Measurements from ENCODE around the gene PDE7B. TPM values are rescaled to one million over a fixed set of nuclear protein-coding genes. Genes with fewer than 3 reads are reported as not detected.
A peak's percentile ranks its signal among the peaks of the same experiment; 100 is the strongest.

The PDE7B gene
- total and polyA plus RNA-seq, 2 of the 13 experiments (the other 11 are each of a cell fraction or from before 2014, with no cell fraction given) = not detected

- Histone ChIP-seq H3K27ac (ENCODE audit: extremely low read length, insufficient read depth, low read length) (no peak overlapping the region), H3K4me2 (ENCODE audit: low read depth, low read length) (no peak overlapping the region), H3K27me3 (ENCODE audit: control insufficient read depth in 1 of 2, insufficient read depth in 2 of 2, low read length in 2 of 2) (no peaks in the 10 kb centered on the region), H3K9me3 (ENCODE audit: low read length) (no peaks in the 10 kb centered on the region), H3K4me1 (ENCODE audit: insufficient read depth, low read length) (peaks cover 8% of the 10 kb centered on the region), H3K79me2 (ENCODE audit: insufficient read depth, low read length) (no peaks in the 10 kb centered on the region), H3K9ac (ENCODE audit: insufficient read depth, low read depth, low read length) (no peak overlapping the region), H3K4me3 (replicated peaks in 1 of 3; ENCODE audit: insufficient read depth in 1 of 3, low read depth in 2 of 3, low read length in 3 of 3) (no peak overlapping the region), H3K36me3 (replicated peaks in 1 of 2; ENCODE audit: control insufficient read depth in 1 of 2, insufficient read depth in 2 of 2, low read length in 2 of 2) (no peaks in the 10 kb centered on the region), H2AFZ (ENCODE audit: low read length) (no peak overlapping the region), H4K20me1 (ENCODE audit: insufficient read depth, low read length) (no peaks in the 10 kb centered on the region)
- no peak for TF ChIP-seq ZNF543 (CRISPR knock-in tag; IDR thresholded peaks at IDR 0.05)
- TF ChIP-seq ZNF282 (IDR thresholded peaks at IDR 0.05; ENCODE audit: partially characterized antibody) = no peak
- TF ChIP-seq TFDP1 (CRISPR knock-in tag; IDR thresholded peaks at IDR 0.05; ENCODE audit: borderline replicate concordance) = no peak
- WGBS (ENCODE audit: low lambda C conversion rate) = 43% methylated on average over 6 of the region's 6 CpGs
- CTCF ChIA-PET (ENCODE audit: low intra/inter-chr PET ratio, low total read pairs) = no interaction called here
- POLR2A ChIA-PET = no interaction called here
- intact Hi-C loops (cut with micrococcal nuclease; ENCODE audit: unreplicated experiment) (no loop called here), in situ Hi-C loops (cut with HindIII; ENCODE audit: extremely low pct_ligation_motif_present, low pct_unique_long_range_greater_than_20kb) (no loop called here)
- no peak for FAIRE-seq
- BruUV-seq (replicated peaks) = no TSS peak
- DNase-seq (ENCODE audit: low spot score) = no peak
- ATAC-seq = no peak
Measured at GRCh38 chr6:135813401-135813800, 38.1 kb upstream of the PDE7B start.

- ATAC-seq = peak; percentile 91
- FAIRE-seq = no peak
- Histone ChIP-seq H3K27me3 (ENCODE audit: control insufficient read depth in 1 of 2, insufficient read depth in 2 of 2, low read length in 2 of 2) (no peaks in the 10 kb centered on the region), H3K4me3 (replicated peaks in 1 of 3; ENCODE audit: insufficient read depth in 1 of 3, low read depth in 2 of 3, low read length in 3 of 3) (no peak overlapping the region), H3K9ac (ENCODE audit: insufficient read depth, low read depth, low read length) (no peak overlapping the region), H3K4me2 (ENCODE audit: low read depth, low read length) (peak overlapping the region; percentile 8; the same call in 1 of the 2 replicates), H3K9me3 (ENCODE audit: low read length) (no peaks in the 10 kb centered on the region), H3K36me3 (replicated peaks in 1 of 2; ENCODE audit: control insufficient read depth in 1 of 2, insufficient read depth in 2 of 2, low read length in 2 of 2) (no peaks in the 10 kb centered on the region), H3K79me2 (ENCODE audit: insufficient read depth, low read length) (no peaks in the 10 kb centered on the region), H3K4me1 (ENCODE audit: insufficient read depth, low read length) (peaks cover 8% of the 10 kb centered on the region), H2AFZ (ENCODE audit: low read length) (no peak overlapping the region), H3K27ac (ENCODE audit: extremely low read length, insufficient read depth, low read length) (no peak overlapping the region), H4K20me1 (ENCODE audit: insufficient read depth, low read length) (no peaks in the 10 kb centered on the region)
- in situ Hi-C loops (cut with HindIII; ENCODE audit: extremely low pct_ligation_motif_present, low pct_unique_long_range_greater_than_20kb) = no loop called here
- BruUV-seq (replicated peaks) = no TSS peak
- ChIA-PET POLR2A (no interaction called here), CTCF (ENCODE audit: low intra/inter-chr PET ratio, low total read pairs) (no interaction called here)
- 13% methylated on average over 4 of the region's 4 CpGs for WGBS (ENCODE audit: low lambda C conversion rate)
- peak; percentile 70 for DNase-seq (ENCODE audit: low spot score)
- intact Hi-C loops (cut with micrococcal nuclease; ENCODE audit: unreplicated experiment) = no loop called here
- TF ChIP-seq NCOR1 (IDR thresholded peaks at IDR 0.05; ENCODE audit: borderline replicate concordance, low read length) (peak; percentile 50), CEBPB (IDR thresholded peaks at IDR 0.05; ENCODE audit: borderline replicate concordance, low read depth, low read length) (0 out of 2 replicates have a peak, but pooled peaks have one; percentile 1), ZNF564 (CRISPR knock-in tag; IDR thresholded peaks at IDR 0.05) (peak; percentile 97; the same call in 1 of the 2 replicates), PAXIP1 (CRISPR knock-in tag; conservative IDR thresholded peaks at IDR 0.05) (0 out of 2 replicates have a peak, but pooled peaks have one; percentile 18), HNF4A (CRISPR knock-in tag; IDR thresholded peaks at IDR 0.05) (peak; percentile 90), SMYD3 (CRISPR knock-in tag; IDR thresholded peaks at IDR 0.05) (no peak), DNMT3B (CRISPR knock-in tag; conservative IDR thresholded peaks at IDR 0.05) (no peak), PITX1 (CRISPR knock-in tag; IDR thresholded peaks at IDR 0.05) (peak; percentile 47; the same call in 1 of the 2 replicates), ZNF644 (CRISPR knock-in tag; IDR thresholded peaks at IDR 0.05; ENCODE audit: low read depth) (peak; percentile 69; the same call in 1 of the 2 replicates), EHMT2 (IDR thresholded peaks at IDR 0.05; ENCODE audit: borderline replicate concordance, low read depth, low read length) (peak; percentile 58; the same call in 1 of the 2 replicates)
Measured at GRCh38 chr6:135814043-135814442, 37.5 kb upstream of the PDE7B start.
